PFSK-1 (cell line): ENCODE results near the gene MRPL11.

Source experiments
- FOXP2 ChIP-seq: optimal IDR thresholded peaks from 2 replicates; pipeline ENCODE3; 2011; ENCODE audit warnings: borderline replicate concordance, control low read depth, inconsistent platforms; ENCODE audit not compliant: insufficient read depth; ENCODE audit errors: extremely low read length, extremely low read depth
- POLR2AphosphoS5 ChIP-seq: IDR thresholded peaks from 2 replicates; pipeline ENCODE4 v1.6.1; 2012; ENCODE audit warnings: low read depth, mild to moderate bottlenecking, control low read depth, low read length, moderate library complexity
- REST ChIP-seq, 2 experiments: IDR thresholded peaks; 2 replicates each; pipeline versions ENCODE4 v1.6.1 to v1.8.0; 2011 to 2012; ENCODE audit warnings: low read depth in 2 of 2, low read length in 2 of 2, control low read depth in 1 of 2, inconsistent platforms in 1 of 2, mild to moderate bottlenecking in 1 of 2, moderate library complexity in 1 of 2; ENCODE audit not compliant: insufficient read depth in 1 of 2
- SIN3A ChIP-seq: IDR thresholded peaks from 2 replicates; pipeline ENCODE4 v1.6.1; 2012; ENCODE audit warnings: mild to moderate bottlenecking, low read length, moderate library complexity, borderline replicate concordance; ENCODE audit not compliant: insufficient read depth
- TAF1 ChIP-seq: IDR thresholded peaks from 2 replicates; pipeline ENCODE4 v1.6.1; 2012; ENCODE audit warnings: low read length, control low read depth, borderline replicate concordance; ENCODE audit not compliant: insufficient read depth

The MRPL11 gene

DNA sequence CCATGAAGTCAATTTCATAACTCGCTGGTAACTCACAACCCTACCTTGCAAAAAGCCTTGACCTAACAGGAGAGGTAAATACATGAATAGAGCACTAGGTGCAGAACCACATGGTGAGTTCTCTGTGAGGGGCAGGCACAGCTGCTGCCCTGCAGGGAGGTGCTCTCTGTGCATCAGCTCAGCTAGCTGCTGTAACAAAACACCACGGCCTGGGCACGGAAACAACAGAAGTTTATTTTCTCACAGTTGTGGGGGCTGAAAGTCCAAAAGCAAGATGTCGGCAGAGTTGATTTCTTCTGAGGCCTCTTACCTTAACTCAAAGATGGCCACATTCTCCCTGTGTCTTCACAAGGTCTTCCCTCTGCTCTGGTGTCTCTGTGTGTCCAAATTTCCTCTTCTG, 13.0 kb upstream of the MRPL11 start:
- TF ChIP-seq SIN3A (no peak), REST (IDR thresholded peaks at IDR 0.05; ENCODE audit: insufficient read depth in 1 of 2, low read depth in 2 of 2, low read length in 2 of 2) (no peak), POLR2AphosphoS5 (no peak), TAF1 (no peak), FOXP2 (no peak)

GRCh38 chr11:66450560-66450959, 11.9 kb upstream of the MRPL11 start:
- TF ChIP-seq TAF1 (no peak), FOXP2 (no peak), REST (IDR thresholded peaks at IDR 0.05; ENCODE audit: insufficient read depth in 1 of 2, low read depth in 2 of 2, low read length in 2 of 2) (no peak), POLR2AphosphoS5 (no peak), SIN3A (no peak)

DNA sequence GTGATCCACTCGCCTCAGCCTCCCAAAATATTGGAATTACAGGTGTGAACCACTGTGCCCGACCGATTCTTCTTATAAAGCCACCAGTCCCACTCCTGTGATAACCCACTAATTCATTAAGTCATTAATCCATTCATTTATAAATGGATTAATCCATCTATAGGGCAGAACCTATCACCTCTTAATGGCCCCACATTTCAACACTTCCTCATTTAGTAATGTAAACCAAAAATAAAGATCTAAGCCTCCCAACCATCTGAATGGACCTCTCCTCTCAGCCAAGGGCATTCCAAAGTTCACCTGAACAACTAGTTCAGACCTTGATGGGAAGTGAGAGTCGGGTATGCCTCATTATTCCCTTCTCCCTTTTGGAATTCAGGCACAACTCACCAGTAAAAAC, 9.9 kb upstream of the MRPL11 start:
- TF ChIP-seq SIN3A: no peak
- TF ChIP-seq TAF1: no peak
- no peak for TF ChIP-seq FOXP2
- TF ChIP-seq POLR2AphosphoS5: no peak
- no peak for TF ChIP-seq REST (IDR thresholded peaks at IDR 0.05; ENCODE audit: insufficient read depth in 1 of 2, low read depth in 2 of 2, low read length in 2 of 2)

DNA sequence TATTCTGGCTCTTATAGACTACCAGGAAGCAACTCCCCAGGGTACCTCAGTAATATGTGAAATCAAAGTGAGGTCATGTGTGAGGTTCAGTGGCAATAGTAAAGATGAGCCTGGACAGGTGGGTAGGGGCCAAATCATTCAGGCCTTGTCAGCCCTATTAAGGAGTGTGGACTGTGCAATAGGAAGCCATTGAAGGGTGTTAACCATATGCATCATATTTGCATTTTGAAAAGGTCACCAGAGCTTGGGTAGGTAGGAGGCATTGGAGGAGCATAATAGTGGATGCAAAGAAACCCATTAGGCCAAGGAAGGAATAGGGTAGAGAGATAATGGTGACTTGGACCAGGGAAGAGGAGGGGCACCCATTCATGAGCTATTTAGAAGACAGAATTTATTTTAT, 8.4 kb upstream of the MRPL11 start:
- TF ChIP-seq SIN3A (no peak), POLR2AphosphoS5 (no peak), REST (IDR thresholded peaks at IDR 0.05; ENCODE audit: insufficient read depth in 1 of 2, low read depth in 2 of 2, low read length in 2 of 2) (no peak), FOXP2 (no peak), TAF1 (no peak)

- TF ChIP-seq SIN3A (no peak), POLR2AphosphoS5 (no peak), TAF1 (no peak), FOXP2 (no peak), REST (IDR thresholded peaks at IDR 0.05; ENCODE audit: insufficient read depth in 1 of 2, low read depth in 2 of 2, low read length in 2 of 2) (no peak)
Observed at GRCh38 chr11:66443602-66444001, 5.0 kb upstream of the MRPL11 start.
